Stimulated activated CD4-positive, alpha-beta T cell treated with anti-CD3 and anti-CD28 coated beads, TNF-alpha, amount 100 ng/mL, for 24 hours (primary cell): ENCODE data around the gene HSPB6.
A peak's percentile ranks its signal among the peaks of the same experiment; 100 is the strongest.

Experiments used
- DNase-seq, 3 experiments: peaks; one replicate each; pipeline ENCODE4 v3.0.0-alpha.2; 2020; ENCODE audit warnings: low read depth in 3 of 3

Gene HSPB6

GRCh38 chr19:35746087-35746462 is 10.8 kb downstream of the HSPB6 start:
- no peak for DNase-seq

DNA sequence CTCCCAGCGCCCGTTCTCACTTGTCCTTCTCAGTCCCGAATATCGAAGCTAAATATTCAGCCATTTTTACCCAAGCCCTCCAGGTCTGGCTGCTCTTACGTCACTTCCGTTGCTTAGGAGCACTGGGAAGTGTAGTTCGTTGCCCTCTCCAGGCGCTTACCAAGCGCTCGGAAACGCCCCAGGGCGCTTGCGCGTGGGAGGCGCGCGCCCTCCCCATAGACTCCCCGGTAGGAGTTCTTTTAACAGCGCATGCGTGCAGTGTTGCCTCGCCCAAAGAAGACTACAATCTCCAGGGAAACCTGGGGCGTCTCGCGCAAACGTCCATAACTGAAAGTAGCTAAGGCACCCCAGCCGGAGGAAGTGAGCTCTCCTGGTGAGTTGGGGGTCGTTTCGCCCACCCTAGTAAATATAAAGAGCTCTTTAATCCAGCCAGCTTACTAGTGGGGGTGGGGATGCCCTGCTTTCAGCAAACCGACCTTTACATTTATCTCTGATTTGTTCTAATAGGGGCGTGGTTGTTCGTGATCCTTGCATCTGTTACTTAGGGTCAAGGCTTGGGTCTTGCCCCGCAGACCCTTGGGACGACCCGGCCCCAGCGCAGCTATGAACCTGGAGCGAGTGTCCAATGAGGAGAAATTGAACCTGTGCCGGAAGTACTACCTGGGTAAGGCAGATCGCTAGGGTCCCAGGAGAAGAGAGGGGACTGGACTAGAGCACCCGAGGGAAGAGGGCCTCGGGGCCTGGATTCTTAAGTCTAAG is 11.3 kb downstream of the HSPB6 start, which contains the start of the genes PSENEN and U2AF1L4:
TSS of gene PSENEN (plus strand) at position 324 of the 759 bp plus-strand sequence. CDS start at position 604, 280 bp downstream.
TSS of gene U2AF1L4 (minus strand) at position 91 of the 759 bp plus-strand sequence. CDS start at position 64, 27 bp downstream.
- peak; percentile 92 to 93 (median 93) for DNase-seq

GRCh38 chr19:35744430-35745327 is 12.2 kb downstream of the HSPB6 start:
- DNase-seq = peak; percentile 90 to 92 (median 90)

DNA sequence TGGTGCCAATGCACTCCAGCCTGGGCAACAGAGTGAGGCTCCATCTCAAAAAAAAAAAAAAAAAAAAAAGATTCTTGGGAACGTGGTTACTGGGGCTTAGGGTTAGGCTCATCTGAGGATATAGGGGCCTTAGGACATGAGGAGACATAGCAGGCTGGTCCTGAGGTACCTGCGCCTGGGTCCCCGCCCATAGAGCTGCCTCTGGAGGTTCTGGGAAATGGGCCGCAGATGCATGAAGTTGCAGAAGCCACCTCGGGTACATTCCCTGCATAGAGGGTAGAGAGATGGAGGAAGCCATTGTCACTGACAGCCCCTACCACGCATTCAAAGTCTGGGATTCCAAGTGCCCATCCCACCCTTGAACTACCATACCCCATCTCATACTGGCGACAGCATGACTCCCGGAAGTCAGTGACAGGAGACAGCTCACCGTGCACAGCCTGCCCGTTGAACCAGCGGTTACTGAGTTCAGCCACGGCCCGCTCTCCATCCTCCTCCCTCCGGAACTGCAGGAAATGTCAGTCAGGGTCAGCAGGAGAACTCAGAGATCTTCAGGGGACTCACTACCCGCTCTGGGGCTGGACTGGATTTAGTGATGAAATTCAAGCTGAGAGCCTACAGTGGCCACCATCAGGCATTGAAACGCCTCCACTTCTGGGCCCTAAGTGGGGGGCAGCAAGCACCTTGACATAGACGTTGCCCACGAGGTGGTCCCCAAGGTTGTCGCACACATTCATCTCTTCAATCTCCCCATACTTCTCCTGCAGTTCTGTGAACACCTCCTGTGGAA is 13.0 kb downstream of the HSPB6 start:
- DNase-seq = no peak

- DNase-seq = peak; percentile 51 to 70 (median 63)
Measured at GRCh38 chr19:35742121-35742724, 14.6 kb downstream of the HSPB6 start, which contains the start of gene IGFLR1. Gene IGFLR1, minus strand, starts transcription at chr19:35742452. Its CDS starts 1,272 bp downstream, at chr19:35741180.

DNA sequence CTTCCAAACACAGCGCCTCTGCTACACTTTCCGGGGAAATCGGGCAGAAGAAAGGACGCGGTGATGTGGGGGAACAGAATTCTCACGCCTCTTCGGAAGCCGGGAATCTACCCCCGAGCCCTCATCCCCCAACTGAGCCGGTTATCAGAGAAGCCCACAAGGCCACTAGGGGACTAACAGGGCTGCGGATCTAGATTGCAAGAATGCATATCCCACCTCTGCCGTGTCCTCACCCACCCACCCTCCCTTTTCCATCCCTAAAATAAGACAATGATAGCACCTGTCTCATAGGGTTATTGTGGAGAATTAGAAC is 15.7 kb downstream of the HSPB6 start:
- no peak for DNase-seq

DNA sequence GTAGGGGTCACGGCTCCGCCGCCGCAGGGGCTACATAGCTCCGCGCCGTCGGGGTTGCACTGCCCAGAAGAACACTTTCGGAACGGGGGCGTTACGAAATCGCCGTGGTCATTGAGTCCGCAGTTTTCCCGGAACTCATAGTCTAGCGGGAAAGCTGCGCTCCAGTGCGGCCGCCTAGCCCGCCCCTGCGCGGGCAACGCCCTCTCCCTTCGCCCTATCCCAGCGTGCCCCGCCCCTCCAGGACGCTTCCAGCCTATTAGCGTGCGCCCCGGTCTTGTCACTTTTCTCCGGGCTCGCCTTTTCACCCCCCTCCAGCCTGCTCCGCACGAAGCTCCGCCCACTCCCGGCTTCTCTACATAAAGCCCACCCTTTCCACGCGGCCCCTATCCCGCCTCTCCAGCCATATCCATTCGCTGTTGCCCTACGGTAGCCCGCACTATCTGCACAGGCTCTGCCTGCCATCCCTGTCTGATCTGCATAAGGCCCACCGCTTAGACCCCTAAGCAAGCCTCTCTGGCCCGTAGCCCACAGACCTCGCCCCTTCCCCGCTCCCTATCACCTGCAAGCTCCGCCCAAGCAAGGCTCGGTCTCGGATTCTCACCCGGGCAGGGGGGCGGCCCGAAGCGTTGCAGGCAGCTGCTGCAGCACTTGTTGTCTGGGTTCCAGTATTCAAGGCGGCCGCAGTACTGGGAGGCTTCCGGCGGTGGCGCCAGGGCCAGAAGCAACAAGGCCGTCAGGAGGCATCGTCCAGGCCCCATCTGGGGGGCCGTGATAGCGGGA is 16.2 kb downstream of the HSPB6 start:
- DNase-seq = peak; percentile 92 to 97 (median 93)

- DNase-seq = no peak
Measured at GRCh38 chr19:35740108-35740422, 16.8 kb downstream of the HSPB6 start.

- DNase-seq = no peak
Measured at GRCh38 chr19:35739275-35740107, 17.3 kb downstream of the HSPB6 start.

- no peak for DNase-seq
Measured at GRCh38 chr19:35738887-35739229, 18.0 kb downstream of the HSPB6 start.

- no peak for DNase-seq
Measured at GRCh38 chr19:35738021-35738886, 18.6 kb downstream of the HSPB6 start.

DNA sequence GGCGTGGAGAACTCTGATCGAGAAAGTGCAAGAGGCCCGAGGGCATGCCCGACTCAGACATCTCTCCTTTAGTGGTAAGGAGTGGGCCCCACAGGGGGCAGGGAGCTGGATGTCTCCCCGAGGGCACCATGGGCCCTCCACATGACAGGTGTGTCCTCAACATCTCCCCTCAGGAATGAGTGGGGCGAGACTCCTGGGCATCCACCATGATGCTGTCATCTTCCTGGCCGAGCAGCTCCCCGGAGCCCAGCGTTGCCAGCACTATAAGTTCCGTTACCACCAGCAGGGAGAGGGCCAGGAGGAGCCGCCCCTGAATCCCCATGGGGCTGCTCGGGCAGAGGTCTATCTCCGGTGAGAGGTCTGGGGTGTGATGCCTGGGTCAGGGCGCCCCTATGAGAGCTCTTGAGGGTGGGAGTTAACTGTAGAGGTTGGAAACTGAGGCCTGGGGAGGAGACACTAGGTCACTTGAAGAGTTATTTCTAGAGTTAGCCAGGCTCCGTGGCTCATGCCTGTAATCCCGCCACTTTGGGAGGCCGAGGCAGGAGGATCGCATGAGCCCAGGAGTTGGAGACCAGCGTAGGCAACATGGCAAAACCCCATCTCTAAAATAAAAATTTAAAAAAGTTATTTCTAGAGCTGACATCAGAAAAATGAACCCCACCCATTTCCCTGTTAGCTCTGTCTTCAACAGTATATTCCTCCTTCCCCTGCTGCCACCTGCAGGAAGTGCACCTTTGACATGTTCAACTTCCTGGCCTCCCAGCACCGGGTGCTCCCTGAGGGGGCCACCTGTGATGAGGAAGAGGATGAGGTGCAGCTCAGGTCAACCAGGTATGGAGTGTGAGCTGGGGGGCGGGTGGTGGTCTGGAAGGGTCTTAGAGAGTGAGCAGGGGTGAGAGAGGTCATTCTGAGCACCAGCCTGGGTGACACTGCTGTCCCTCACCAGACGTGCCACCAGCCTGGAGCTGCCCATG is 19.6 kb downstream of the HSPB6 start:
- no peak for DNase-seq

DNA sequence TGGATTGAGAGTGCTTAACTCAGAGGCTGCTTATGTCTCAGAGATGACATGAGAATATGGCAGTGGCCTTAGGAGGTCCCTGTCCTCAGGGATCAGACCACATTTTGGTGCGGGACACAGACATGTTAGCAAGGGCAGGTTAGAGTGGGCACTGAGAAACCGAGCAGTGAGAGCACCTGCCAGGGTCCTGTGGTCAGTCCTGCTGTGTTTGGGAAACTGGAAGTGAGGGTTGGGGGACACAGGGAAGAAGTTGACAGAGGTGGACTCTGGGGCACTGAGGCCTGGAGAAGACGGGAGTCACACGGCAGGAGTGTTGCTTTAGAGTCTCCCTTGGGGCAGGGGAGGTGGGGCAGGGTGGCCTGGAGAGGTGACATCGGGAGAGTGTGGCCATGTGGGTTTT is 21.9 kb downstream of the HSPB6 start:
- DNase-seq = no peak

GRCh38 chr19:35734273-35734672 is 22.6 kb downstream of the HSPB6 start:
- no peak for DNase-seq

- DNase-seq = no peak
Measured at GRCh38 chr19:35733180-35734125, 23.4 kb downstream of the HSPB6 start.

GRCh38 chr19:35732540-35733179 is 24.2 kb downstream of the HSPB6 start:
- DNase-seq = no peak
